ENCODE measurements around the gene SH3RF2. TPM values are rescaled to one million over a fixed set of nuclear protein-coding genes. Genes with fewer than 3 reads are reported as not detected.

Gene SH3RF2
- total and polyA plus RNA-seq, 2 of the 13 experiments (the other 11 are each of a cell fraction or from before 2014, with no cell fraction given): 2.6 to 3.7 TPM

- no peak for TF ChIP-seq PBX3 (CRISPR knock-in tag; IDR thresholded peaks at IDR 0.05; ENCODE audit: borderline replicate concordance)
- peak; percentile 61 for TF ChIP-seq ARID4A (CRISPR knock-in tag; IDR thresholded peaks at IDR 0.05; ENCODE audit: borderline replicate concordance)
- no peak for TF ChIP-seq NCOR1 (IDR thresholded peaks at IDR 0.05; ENCODE audit: borderline replicate concordance, low read length)
- no peak for TF ChIP-seq ZNF746 (CRISPR knock-in tag; IDR thresholded peaks at IDR 0.05)
- 0 out of 2 replicates have a peak, but pooled peaks have one; percentile 47 for TF ChIP-seq HMGXB3 (CRISPR knock-in tag; IDR thresholded peaks at IDR 0.05; ENCODE audit: borderline replicate concordance)
- TF ChIP-seq ZNF230 (CRISPR knock-in tag; IDR thresholded peaks at IDR 0.05): no peak
- no peak for TF ChIP-seq NPAS2 (CRISPR knock-in tag; IDR thresholded peaks at IDR 0.05; ENCODE audit: borderline replicate concordance)
- TF ChIP-seq ZNF235 (CRISPR knock-in tag; IDR thresholded peaks at IDR 0.05; ENCODE audit: borderline replicate concordance): no peak
- TF ChIP-seq NR1H2 (CRISPR knock-in tag; IDR thresholded peaks at IDR 0.05; ENCODE audit: borderline replicate concordance, low read depth): no peak
- no peak for TF ChIP-seq ZNF224 (CRISPR knock-in tag; IDR thresholded peaks at IDR 0.05)
- TF ChIP-seq ZKSCAN5 (CRISPR knock-in tag; IDR thresholded peaks at IDR 0.05): no peak
- TF ChIP-seq ATF1 (CRISPR knock-in tag; IDR thresholded peaks at IDR 0.05): no peak
- TF ChIP-seq FOXA1 (IDR thresholded peaks at IDR 0.05): no peak
- no peak; the same call in 1 of the 2 replicates for TF ChIP-seq FOXA1 (CRISPR knock-in tag; IDR thresholded peaks at IDR 0.05)
- TF ChIP-seq SP2 (CRISPR knock-in tag; IDR thresholded peaks at IDR 0.05): no peak
- TF ChIP-seq ZNF343 (CRISPR knock-in tag; IDR thresholded peaks at IDR 0.05): no peak
- no peak for TF ChIP-seq MXD4 (CRISPR knock-in tag; IDR thresholded peaks at IDR 0.05)
- peak; percentile 64; the same call in 1 of the 2 replicates for TF ChIP-seq PHF21A (CRISPR knock-in tag; IDR thresholded peaks at IDR 0.05)
- peak; percentile 72 for TF ChIP-seq TAF1 (CRISPR knock-in tag; IDR thresholded peaks at IDR 0.05)
- peak; percentile 49; the same call in 1 of the 2 replicates for TF ChIP-seq ZNF558 (CRISPR knock-in tag; IDR thresholded peaks at IDR 0.05; ENCODE audit: borderline replicate concordance)
- 0 out of 2 replicates have a peak, but pooled peaks have one; percentile 39 for TF ChIP-seq ZFY (CRISPR knock-in tag; IDR thresholded peaks at IDR 0.05)
- TF ChIP-seq NR2F2 (IDR thresholded peaks at IDR 0.05; ENCODE audit: borderline replicate concordance, low read depth): no peak
These were observed at the start of gene SH3RF2 (continued) for GRCh38 chr5:145936401-145937131.
